ENCODE data around the gene CFAP73.

The CFAP73 gene

DNA sequence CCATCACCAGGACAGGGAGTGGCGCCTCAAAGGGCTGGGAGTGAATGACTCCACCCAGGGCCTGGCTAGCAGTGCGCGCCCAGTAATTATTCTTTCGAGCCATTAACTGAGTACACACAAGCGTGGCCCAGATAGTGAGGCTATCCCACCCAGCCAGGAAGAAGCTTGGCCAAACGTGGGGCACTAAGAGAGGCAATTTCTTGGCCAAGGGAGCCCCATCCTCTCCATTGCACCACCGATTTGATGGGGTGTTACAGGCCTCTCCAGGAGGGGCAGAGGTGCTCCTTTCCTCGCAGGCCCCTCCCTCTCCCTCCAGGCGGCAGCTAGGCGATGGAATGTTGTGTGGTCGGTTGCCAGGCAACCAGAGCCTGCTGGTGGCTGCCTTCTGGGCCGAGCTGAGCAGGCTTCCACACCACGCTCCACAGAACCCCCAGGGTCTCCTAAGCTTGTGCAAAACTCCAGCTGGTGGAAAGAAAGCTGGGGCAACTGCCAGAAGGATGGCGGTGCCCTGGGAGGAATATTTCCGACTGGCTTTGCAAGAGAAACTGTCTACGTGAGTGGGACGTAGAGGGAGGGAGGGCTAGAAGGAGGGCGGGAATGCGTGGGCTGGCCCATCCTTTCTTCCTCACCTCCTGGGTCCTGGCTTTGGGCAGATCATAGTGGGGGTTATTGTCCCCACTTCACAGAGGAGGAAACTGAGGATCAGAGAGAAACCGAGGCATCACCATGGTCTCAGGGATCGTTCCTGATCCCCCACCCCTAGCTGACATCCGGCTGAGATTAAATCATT, at the start of gene CFAP73:
Gene CFAP73 (plus strand): TSS at position 364 of the 790 bp plus-strand sequence. CDS start 134 bp downstream, at position 498.
- DNase-seq: peak; percentile 81
- in situ Hi-C loops (cut with MboI; ENCODE audit: low pct_unique_long_range_greater_than_20kb, low sequenced_read_pairs): no loop called here

DNA sequence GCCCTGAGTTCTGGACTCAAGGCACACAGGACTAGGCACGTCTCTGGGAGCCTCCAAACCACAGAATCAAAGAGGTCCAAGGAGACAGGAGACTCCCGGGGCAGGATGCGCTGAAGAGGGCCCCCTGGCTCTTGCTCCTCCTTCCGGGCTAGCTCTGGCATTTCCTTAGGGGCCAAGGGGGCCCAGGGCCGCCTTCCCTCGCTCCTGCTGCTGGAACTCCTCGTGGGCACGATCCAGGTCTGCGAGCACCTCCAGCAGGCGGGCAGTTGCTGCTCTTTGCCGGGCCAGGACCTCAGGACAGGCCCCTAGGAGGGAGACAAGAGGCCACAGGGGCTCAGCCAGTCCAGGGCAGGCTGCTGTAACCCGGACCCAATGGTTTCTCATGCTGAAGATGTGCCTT, 49.8 kb upstream of the CFAP73 start:
- DNase-seq: no peak
- in situ Hi-C loops (cut with MboI; ENCODE audit: low pct_unique_long_range_greater_than_20kb, low sequenced_read_pairs): no loop called here

DNA sequence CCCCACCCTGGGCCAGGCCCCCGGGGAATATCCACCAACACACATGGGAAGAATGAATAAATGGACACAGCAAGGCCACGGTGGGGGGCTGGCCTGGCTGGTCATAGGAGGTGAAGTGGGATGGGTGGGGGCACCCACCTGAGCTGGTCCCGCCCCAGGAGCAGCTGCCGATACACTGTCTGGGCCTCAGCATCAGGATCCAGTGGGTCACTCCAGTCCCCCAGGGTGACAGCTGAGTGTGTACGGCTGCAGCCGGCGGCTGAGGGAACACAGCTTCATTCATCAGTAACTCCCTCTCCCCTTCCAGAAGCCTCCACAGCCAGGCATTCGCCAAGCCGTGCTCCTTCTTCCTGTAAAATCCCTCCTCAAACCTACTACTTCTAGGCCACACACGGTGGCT, 47.8 kb upstream of the CFAP73 start:
- no peak for DNase-seq
- in situ Hi-C loops (cut with MboI; ENCODE audit: low pct_unique_long_range_greater_than_20kb, low sequenced_read_pairs): no loop called here

DNA sequence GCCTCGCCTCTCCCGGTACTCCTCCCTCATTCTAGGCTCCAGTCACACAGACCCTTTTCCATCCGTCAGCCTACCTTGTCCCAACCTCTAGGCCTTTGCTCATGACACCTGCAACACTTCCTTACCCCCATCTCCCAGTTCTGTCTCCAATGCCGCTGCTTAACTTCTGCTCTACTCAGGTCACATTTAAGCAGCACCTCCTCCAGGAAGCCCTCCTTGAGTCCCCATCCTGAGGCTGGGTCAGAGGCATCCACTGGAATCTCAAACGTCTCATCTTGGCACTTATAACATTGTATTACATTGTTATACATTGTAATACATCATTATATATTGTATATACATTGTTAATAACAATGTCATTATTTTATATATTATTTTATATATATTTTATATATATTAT, 46.7 kb upstream of the CFAP73 start:
- in situ Hi-C loops (cut with MboI; ENCODE audit: low pct_unique_long_range_greater_than_20kb, low sequenced_read_pairs): no loop called here
- DNase-seq: no peak

DNA sequence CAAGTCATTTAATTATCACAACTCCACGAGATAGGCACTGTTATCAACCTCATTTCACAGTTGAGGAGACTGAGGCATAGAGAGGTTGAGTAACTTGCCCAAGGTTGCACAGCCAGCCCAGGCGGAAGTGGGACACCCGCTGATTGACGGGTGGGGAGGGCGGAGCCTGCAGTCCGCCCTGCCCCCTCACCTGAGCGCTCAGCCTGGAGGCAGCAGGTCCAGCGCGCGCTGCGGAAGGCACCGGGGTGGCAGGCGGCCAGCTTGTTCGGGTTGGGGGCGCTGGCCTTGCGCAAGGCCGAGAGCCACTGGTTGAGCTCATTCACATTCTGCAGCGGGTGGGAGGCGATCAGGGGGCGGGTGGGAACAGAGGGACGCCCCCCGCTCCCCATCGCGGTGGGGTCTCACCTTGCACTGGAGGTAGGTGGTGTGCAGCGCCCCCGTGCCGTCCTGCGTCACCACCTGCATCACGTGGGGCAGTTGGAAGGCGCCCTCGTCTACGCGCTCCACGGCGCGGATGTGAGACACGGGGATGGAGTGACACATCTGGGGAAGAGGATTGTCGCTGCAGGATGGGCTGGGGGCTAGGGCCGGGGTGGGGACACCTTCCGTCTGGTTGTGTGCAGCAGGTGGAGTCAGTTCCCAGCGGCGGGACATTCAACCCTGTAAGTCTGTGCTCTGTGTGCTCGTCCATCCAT, 45.6 kb upstream of the CFAP73 start:
- no peak for DNase-seq

DNA sequence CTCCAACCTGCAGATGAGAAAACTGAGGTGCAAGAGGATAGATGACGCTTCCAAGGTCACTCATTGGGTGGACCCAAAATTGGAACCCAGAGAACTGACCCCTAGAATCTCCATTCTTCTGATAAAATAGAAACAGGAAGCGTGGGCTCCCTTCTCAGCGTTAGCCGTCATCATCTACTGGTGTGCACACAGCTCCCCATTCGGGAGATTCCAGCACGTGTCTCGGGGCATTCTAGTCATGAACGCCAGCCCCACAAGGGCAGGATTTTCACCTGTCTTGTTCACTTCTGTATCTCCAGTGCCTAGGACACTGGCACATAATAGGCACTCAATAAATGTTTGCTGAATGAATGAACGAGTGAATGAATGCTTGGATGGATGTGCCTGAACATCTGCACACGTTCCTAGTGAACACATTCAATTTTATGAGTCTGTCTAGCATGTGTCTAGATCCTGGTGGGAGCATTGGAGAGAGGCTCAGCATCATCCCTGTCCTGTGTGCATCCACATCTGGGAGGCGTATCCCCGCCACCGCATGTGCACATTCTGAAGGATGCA, 44.5 kb upstream of the CFAP73 start:
- no peak for DNase-seq
- in situ Hi-C loops (cut with MboI; ENCODE audit: low pct_unique_long_range_greater_than_20kb, low sequenced_read_pairs): no loop called here

More for the DNA sequence above, 45.6 kb upstream of the CFAP73 start:
- in situ Hi-C loops (cut with MboI; ENCODE audit: low pct_unique_long_range_greater_than_20kb, low sequenced_read_pairs): no loop called here

DNA sequence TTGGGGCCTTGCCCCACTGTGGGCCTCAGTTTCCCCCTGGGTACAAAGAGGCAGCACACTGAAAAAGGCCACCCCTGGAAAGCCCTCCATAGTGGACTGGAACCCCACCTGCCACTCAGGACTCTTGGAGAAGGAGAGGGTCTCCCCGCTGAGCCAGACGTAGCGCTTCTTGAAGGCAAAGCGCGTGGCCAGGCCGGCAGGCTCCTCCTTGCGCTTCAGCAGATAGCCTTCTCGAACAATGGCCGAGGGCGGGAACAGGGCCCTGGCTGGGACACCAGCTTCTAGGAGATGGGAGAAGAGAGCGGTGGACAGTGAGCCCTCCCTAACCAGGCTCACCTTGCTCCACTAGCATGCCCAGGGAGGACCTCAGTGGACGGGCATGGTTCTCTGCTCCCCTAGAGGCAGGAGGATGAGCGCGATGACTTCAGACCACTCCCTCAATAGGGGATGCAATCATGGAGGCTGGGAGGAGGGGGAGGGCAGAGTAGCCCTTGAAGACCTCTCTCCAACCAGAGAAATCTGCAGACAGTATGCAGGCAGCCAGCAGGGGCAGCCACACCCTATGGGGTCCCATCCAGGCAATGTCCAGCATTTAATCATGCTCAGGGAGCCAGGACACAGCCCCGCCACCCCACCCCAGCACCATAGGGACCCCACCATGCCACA, 43.8 kb upstream of the CFAP73 start:
- no peak for DNase-seq
- in situ Hi-C loops (cut with MboI; ENCODE audit: low pct_unique_long_range_greater_than_20kb, low sequenced_read_pairs): no loop called here

DNA sequence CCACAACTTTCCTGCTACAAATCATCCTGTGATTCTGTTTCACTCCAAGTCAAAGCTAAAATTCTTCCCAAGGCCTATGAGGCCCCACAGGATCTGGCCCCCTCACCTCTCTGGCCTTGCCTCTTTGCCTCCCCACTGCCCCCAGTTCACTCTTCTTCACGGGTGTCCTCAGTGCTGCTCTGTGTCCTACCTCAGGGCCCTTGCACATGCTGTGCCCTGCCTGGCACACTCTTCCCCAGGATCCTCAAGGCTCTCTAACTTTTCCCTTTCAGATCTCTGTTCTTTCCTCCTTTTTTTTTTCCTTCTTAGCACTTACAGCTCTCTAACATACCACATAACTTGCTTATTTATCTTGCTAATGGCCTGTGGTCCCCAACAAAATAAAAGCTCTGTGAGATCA, 43.2 kb upstream of the CFAP73 start:
- DNase-seq: no peak
- in situ Hi-C loops (cut with MboI; ENCODE audit: low pct_unique_long_range_greater_than_20kb, low sequenced_read_pairs): no loop called here

DNA sequence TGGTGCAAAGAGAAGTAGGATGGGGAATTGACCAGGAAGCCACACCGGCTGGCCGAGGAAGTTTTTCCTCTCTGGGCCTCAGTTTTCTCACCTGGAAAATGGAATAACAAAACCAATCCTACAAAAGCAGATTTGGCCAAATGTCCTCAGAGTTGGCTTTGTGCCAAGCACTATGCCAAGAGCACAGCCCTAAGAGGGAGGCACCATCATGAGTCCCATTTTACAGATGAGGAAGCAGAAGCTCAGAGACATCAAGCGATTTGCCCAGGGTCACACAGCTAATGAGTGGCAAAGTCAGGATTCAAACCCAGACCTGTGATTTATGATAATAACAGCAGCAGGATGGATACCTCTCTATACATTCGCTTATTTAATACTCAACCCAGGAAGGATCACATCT, 41.2 kb upstream of the CFAP73 start:
- in situ Hi-C loops (cut with MboI; ENCODE audit: low pct_unique_long_range_greater_than_20kb, low sequenced_read_pairs): no loop called here
- no peak for DNase-seq

DNA sequence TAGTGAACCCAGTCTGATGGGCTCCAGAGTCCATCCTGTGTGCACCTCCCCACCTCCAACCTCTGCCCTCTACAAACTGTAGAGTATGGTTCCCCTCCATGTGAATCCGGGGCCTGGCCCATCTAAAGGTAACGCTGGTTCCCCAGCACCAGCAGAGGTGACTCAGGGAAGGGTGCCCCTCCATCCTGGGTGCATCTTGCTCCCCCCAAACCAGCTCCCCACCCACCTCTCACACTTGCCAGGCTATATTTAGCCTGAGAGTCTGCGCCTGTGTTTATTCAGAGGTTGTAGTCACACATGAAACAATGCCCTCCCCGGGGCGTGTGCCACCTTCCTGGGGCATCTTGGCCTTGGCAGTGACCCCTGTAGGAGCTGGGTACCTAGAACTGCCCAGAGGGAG, 40.2 kb upstream of the CFAP73 start:
- in situ Hi-C loops (cut with MboI; ENCODE audit: low pct_unique_long_range_greater_than_20kb, low sequenced_read_pairs): no loop called here
- no peak for DNase-seq

DNA sequence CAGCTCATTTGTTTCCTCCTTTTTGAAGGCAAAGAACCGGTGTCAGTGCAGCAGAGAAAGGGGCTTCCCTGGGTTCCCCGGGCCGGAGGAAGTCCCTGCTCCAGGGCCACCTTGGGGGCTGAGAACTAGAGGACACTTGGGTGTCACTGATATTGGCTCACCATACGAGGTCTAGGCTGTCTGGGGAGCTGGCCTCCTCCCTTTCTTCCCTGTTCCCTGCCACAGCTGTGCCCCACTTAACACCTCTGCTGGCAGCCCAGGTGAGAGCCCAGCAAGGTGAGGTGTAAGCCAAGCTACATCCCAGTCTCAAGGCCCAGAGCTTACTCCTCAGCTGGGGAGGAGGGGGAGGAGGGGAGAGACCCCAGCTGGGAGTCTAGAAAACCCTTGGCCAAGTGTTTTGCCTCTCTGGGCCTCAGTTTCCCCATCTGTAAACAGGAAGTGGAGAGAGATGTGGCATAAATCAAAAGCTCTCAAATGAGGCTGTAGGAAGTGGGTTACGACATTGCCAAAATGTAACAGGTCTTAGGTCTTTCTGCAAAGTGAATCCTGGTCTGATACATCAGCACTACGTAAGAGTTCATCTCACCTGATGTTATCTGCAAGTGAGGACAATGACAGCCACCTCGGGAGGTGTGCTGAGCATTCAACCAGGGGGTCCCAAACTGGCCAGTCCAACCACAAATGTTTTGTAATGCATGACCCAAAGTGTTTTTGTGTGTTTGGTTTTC, 39.5 kb upstream of the CFAP73 start:
- no peak for DNase-seq
- in situ Hi-C loops (cut with MboI; ENCODE audit: low pct_unique_long_range_greater_than_20kb, low sequenced_read_pairs): no loop called here

DNA sequence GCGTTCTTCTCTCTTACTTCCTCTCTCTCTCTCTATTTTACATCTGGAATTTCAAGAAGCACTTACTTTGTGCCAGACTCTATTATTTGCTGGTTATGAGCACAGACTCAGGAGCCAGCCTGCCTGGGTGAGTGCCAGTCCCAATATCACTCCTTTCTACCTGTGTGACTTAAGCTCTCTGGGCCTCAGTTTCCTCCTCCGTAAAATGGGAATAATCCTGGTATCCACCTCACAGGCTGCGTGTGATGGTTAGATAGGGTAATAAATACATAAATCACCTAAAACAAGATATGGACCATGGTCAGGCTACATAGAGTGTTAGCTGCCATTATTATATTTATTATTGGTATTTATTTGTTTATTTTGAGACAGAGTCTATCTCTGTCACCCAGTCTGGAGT, 38.3 kb upstream of the CFAP73 start:
- in situ Hi-C loops (cut with MboI; ENCODE audit: low pct_unique_long_range_greater_than_20kb, low sequenced_read_pairs): no loop called here
- no peak for DNase-seq

DNA sequence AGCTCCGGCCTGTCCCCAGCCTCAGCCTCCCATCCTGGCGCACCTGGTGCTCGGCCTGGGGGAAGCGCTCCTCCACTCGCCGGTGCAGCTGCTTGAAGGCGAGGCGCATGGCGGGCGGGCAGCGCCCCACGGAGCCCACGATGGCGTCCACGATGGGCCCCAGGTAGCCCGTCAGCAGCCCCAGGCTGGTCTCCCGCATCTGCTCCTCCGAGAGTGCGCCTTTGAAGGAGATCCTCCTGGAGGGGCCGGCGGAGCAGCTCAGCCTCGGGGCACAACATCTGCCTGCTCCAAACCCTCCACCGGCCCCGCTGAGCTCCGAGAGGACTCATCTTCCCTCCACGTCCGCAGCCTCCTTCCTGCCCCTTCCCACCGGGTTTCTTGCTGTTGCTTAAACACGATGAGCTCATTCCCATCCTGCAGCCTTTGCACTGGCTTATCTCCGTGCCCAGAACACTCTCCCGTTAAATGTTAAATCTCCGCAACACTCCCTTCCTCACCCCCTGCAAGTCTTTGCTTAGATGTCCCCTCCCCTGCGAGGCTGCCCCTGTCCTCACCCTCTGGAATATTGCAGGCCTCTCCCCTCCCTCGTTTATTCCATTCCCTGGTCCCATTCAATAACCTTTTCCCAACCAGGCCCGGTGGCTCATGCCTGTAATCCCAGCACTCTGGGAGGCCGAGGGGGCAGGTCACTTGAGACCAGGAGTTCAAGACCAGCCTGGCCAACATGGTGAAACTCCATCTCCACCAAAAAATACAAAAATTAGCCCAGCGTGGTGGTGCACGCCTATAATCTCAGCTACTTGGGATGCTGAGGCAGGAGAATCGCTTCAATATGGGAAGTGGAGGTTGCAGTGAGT, 37.3 kb upstream of the CFAP73 start:
- in situ Hi-C loops (cut with MboI; ENCODE audit: low pct_unique_long_range_greater_than_20kb, low sequenced_read_pairs): no loop called here

DNA sequence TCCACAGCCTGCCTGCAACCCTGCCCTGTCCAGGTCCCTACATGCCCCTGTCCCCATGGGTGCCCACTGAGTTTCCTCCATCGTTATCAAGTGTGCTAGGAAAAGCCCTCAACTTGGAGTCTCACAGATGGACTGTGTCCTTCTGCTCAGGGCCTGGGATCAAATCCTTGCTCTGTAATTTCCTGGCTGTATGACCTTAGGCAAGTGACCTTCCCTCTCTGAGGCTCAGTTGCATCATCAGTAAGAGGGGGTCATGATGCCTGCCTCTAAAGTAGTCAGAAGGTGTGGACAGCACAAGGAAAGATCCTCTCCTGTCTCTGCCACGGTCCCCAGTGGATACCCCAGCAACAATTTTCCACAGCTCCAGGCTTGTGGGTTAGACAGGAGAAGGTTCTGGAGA, 36.1 kb upstream of the CFAP73 start:
- DNase-seq: no peak
- in situ Hi-C loops (cut with MboI; ENCODE audit: low pct_unique_long_range_greater_than_20kb, low sequenced_read_pairs): no loop called here

More for the DNA sequence above, 37.3 kb upstream of the CFAP73 start:
- no peak for DNase-seq

DNA sequence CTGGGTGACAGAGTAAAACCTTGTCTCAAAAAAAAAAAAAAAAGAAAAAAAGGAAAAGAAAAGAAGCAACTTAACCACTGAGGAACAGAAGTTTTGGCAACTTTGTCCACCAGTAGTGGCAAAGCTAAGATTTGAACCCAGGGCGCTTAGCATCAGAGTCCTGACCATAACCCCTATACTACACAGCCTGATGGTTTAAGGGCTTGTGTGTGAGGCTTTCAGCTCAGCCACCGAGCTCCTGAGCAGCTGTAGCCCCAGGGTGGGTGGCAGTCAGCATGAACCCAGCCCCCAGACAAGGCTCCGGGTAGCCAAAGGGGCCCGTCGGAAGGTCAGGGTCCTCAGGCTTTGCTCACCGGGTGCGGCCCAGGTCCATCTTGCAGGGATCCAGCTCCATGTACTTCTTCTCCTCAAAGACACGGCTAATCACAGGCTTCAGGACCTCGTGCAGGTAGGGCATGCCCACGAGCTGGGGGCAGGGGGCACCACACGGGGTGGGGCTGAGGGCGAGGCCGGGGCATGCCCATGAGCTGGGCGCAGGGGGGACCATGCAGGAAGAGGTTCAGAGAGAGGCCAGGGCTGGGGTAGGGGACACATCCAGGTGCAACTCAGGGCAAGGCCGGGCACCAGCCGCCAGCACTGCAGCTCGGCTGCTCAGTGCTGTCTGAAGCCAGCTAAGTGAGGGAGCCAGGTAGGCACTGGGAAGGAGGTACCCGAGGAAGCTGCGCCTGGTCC, 34.9 kb upstream of the CFAP73 start:
- DNase-seq: no peak

DNA sequence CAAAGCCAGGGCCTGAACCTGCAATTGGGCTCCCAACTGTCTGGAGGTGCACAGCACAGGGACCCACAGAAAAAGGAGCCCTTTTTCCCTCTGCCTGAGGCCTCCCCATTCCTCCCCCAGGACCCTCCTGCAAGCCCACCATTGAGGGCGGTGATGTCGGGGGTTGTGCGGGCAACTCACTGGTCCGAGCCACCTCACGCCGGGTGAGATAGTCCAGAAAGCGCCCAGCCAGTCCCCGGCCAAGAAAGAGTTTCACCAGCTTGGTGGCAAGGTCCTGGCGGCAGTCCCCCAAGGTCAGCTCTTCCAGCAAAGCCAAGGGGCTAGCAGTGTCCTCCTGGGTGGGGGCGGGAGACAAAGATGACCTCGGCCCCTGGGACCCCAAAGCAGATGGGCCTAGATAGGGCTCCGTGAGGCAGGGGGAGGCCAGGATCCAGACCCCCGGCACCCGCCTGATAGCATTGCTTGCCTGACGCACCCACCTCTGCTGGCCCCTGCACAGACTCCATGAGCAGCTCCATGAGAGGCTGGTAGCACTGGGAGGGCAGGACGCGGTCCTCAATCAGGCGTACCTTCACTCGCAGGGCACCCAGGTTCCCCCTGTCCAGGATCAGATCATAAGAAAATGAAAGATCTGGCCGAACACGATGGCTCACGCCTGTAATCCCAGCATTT, 33.9 kb upstream of the CFAP73 start:
- no peak for DNase-seq
- in situ Hi-C loops (cut with MboI; ENCODE audit: low pct_unique_long_range_greater_than_20kb, low sequenced_read_pairs): no loop called here

More for the DNA sequence above, 34.9 kb upstream of the CFAP73 start:
- in situ Hi-C loops (cut with MboI; ENCODE audit: low pct_unique_long_range_greater_than_20kb, low sequenced_read_pairs): no loop called here

DNA sequence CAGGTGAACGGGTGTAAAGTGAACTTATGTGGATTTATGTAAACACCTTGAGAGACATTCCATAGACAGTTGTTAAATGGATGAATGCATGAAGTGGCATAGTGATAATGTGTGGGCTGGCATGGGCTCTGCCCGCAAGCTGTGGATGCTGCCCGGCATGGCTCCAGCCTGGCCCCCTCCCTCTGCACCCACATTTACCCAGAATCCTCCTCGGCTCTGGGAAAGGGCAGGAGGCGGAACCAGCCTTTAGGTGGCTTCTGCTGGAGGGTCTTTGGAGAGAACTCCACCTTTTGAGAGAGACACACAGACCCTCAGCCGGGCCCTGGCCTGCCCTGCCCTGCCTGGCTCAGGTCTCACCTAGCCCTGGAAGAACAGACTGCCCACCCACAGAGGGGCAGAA, 32.6 kb upstream of the CFAP73 start:
- in situ Hi-C loops (cut with MboI; ENCODE audit: low pct_unique_long_range_greater_than_20kb, low sequenced_read_pairs): no loop called here
- DNase-seq: no peak

All from KBM-7 (cell line).